Measurements from ENCODE around the gene P2RX1.

GRCh38 chr17:3943240-3943891 is 27.1 kb upstream of the P2RX1 start:
- TF ChIP-seq POLR2A (IDR thresholded peaks at IDR 0.05), result no peak
- no peak for TF ChIP-seq CTCF (IDR thresholded peaks at IDR 0.05)
